HepG2 (cell line): Measurements from ENCODE around the gene GAREM2.

Source experiments
- ASH2L ChIP-seq: fragments of 300-600, 200-600 bp; sonication (generic); IDR thresholded peaks from 2 replicates; pipeline ENCODE4 v1.7.0; 2017; ENCODE audit warnings: low read depth, mild to moderate bottlenecking, moderate library complexity, mixed read lengths, low read length; ENCODE audit not compliant: insufficient read length
- BRCA1 ChIP-seq: sonication (generic); formaldehyde crosslinking; IDR thresholded peaks from 2 replicates; pipeline ENCODE4 v1.4.0; 2020; ENCODE audit warnings: missing genetic modification reagents
- ELF4 ChIP-seq: sonication (generic); formaldehyde crosslinking; IDR thresholded peaks from 2 replicates; pipeline ENCODE4 v1.5.0; 2020; ENCODE audit warnings: missing genetic modification reagents, mild to moderate bottlenecking, moderate library complexity, borderline replicate concordance
- NFATC3 ChIP-seq: sonication (generic); formaldehyde crosslinking; IDR thresholded peaks from 2 replicates; pipeline ENCODE4 v1.5.1; 2020; ENCODE audit warnings: mild to moderate bottlenecking, missing genetic modification reagents
- NR3C1 ChIP-seq: sonication (generic); formaldehyde crosslinking; IDR thresholded peaks from 2 replicates; pipeline ENCODE4 v1.4.0; 2020; ENCODE audit warnings: missing genetic modification reagents
- PLRG1 ChIP-seq: fragments of 450-650 bp; conservative IDR thresholded peaks from 2 replicates; pipeline ENCODE4 v1.6.1; 2016
- TP53 ChIP-seq: sonication (generic); formaldehyde crosslinking; conservative IDR thresholded peaks from 2 replicates; pipeline ENCODE4 v1.4.0; 2020; ENCODE audit warnings: missing genetic modification reagents
- ZNF546 ChIP-seq: sonication (generic); formaldehyde crosslinking; conservative IDR thresholded peaks from 2 replicates; pipeline ENCODE4 v1.8.1; 2023; ENCODE audit warnings: mild to moderate bottlenecking, missing genetic modification reagents
- TF ChIP-seq, protein P1 (sequence below): sonication (generic); formaldehyde crosslinking; IDR thresholded peaks from 2 replicates; pipeline ENCODE4 v1.5.0; 2020; ENCODE audit warnings: mild to moderate bottlenecking, missing genetic modification reagents, moderate library complexity

DNA sequence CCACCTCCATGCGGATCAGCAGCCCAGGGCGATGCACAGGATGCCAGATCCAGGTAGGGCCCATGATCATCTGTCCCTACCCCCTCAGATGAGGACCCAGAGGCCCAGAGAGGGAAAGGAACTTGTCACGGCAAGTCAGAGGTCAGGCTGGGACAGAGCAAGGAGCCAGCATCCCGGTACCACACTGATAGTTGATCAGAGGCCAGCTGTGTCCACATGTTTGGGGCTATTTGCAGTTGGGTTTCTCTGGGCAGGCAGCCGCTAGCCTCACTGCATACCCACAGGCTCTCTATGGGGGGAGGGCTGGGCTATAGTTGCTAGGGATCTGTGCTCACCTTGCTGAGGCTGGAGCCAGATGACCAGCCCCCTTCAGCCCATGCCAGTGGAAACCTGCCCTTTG lies 9.6 kb downstream of the GAREM2 start:
- TF ChIP-seq NFATC3 (CRISPR knock-in tag) (no peak), ELF4 (CRISPR knock-in tag) (no peak), ASH2L (no peak), BRCA1 (no peak), NR3C1 (CRISPR knock-in tag) (no peak), TP53 (CRISPR knock-in tag) (no peak), PLRG1 (no peak), ZNF546 (CRISPR knock-in tag) (no peak)
- TF ChIP-seq, protein P1, sequence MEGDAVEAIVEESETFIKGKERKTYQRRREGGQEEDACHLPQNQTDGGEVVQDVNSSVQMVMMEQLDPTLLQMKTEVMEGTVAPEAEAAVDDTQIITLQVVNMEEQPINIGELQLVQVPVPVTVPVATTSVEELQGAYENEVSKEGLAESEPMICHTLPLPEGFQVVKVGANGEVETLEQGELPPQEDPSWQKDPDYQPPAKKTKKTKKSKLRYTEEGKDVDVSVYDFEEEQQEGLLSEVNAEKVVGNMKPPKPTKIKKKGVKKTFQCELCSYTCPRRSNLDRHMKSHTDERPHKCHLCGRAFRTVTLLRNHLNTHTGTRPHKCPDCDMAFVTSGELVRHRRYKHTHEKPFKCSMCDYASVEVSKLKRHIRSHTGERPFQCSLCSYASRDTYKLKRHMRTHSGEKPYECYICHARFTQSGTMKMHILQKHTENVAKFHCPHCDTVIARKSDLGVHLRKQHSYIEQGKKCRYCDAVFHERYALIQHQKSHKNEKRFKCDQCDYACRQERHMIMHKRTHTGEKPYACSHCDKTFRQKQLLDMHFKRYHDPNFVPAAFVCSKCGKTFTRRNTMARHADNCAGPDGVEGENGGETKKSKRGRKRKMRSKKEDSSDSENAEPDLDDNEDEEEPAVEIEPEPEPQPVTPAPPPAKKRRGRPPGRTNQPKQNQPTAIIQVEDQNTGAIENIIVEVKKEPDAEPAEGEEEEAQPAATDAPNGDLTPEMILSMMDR (CRISPR knock-in tag), result no peak
